Measurements from ENCODE around the gene NAA10.
A peak's percentile ranks its signal among the peaks of the same experiment; 100 is the strongest.

Gene NAA10

DNA sequence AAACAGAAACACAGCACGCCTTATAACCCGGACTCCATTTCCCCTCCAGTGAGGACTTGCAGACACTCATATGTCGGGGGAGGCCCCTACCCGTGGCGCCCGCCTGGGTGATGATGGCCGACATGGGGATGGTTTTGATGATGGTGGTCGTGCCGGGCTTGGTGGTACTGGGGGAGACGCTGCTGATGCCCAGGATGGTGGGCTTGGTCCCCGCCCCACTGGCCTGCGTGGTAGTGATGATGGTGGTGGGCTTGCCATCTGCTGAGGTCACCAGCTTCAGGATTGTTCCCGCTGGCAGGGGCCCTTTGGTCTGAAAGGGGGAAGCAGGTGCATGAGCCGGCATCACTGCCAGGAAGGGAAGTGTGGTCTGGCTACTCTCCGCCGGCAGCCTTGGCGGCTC, 22.4 kb upstream of the NAA10 start:
- no peak overlapping the region for H3K27ac ChIP-seq (ENCODE audit: poor library complexity, severe bottlenecking)
- DNase-seq (ENCODE audit: low spot score) (no peak), ATAC-seq (ENCODE audit: low read depth) (no peak)
- TF ChIP-seq, protein P1, sequence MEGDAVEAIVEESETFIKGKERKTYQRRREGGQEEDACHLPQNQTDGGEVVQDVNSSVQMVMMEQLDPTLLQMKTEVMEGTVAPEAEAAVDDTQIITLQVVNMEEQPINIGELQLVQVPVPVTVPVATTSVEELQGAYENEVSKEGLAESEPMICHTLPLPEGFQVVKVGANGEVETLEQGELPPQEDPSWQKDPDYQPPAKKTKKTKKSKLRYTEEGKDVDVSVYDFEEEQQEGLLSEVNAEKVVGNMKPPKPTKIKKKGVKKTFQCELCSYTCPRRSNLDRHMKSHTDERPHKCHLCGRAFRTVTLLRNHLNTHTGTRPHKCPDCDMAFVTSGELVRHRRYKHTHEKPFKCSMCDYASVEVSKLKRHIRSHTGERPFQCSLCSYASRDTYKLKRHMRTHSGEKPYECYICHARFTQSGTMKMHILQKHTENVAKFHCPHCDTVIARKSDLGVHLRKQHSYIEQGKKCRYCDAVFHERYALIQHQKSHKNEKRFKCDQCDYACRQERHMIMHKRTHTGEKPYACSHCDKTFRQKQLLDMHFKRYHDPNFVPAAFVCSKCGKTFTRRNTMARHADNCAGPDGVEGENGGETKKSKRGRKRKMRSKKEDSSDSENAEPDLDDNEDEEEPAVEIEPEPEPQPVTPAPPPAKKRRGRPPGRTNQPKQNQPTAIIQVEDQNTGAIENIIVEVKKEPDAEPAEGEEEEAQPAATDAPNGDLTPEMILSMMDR (IDR thresholded peaks at IDR 0.05; ENCODE audit: poor library complexity, severe bottlenecking) = no peak
- H3K36me3 ChIP-seq (ENCODE audit: low read depth) = peaks cover 63% of the 10 kb centered on the region
- H3K27me3 ChIP-seq (ENCODE audit: insufficient read depth, poor library complexity, severe bottlenecking) = no peaks in the 10 kb centered on the region
- no peak overlapping the region for H3K4me3 ChIP-seq (ENCODE audit: severe bottlenecking)
- no peaks in the 10 kb centered on the region for H3K9me3 ChIP-seq (ENCODE audit: severe bottlenecking)
- no peaks in the 10 kb centered on the region for H3K4me1 ChIP-seq (ENCODE audit: insufficient read depth, poor library complexity, severe bottlenecking)

GRCh38 chrX:153956044-153956907, 21.4 kb upstream of the NAA10 start:
- Histone ChIP-seq H3K4me3 (ENCODE audit: severe bottlenecking) (no peak overlapping the region), H3K27ac (ENCODE audit: poor library complexity, severe bottlenecking) (no peak overlapping the region), H3K4me1 (ENCODE audit: insufficient read depth, poor library complexity, severe bottlenecking) (no peaks in the 10 kb centered on the region), H3K9me3 (ENCODE audit: severe bottlenecking) (no peaks in the 10 kb centered on the region), H3K36me3 (ENCODE audit: low read depth) (peaks cover 63% of the 10 kb centered on the region), H3K27me3 (ENCODE audit: insufficient read depth, poor library complexity, severe bottlenecking) (no peaks in the 10 kb centered on the region)
- 0 out of 3 replicates have a peak, but pooled peaks have one; percentile 13 for ATAC-seq (ENCODE audit: low read depth)
- DNase-seq (ENCODE audit: low spot score) = no peak
- TF ChIP-seq, protein P1 (IDR thresholded peaks at IDR 0.05; ENCODE audit: poor library complexity, severe bottlenecking) = no peak

DNA sequence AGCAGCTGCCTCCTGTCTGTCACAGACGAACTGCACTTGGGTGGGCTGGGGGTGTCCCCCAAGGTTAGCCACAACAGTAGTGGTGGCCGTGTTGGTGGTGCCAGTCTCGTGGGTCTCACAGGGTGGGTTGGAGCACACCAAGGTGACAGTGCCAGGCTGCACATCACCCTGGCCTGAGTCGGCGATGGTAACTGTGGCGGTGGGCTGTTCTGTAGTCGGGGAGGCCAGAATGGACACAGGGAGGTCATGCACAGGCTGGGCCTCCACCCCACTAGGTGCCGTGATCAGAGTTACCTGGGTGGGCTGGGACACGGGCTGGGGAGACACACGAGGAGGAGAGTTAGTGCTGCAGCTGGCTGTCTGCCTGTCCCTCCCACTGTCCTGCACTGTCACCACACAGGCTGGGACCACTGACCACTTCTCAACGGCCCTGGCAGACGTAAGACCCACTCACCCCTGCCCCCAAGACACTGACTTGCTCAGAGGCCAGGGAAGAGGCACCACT, 20.4 kb upstream of the NAA10 start:
- ATAC-seq (ENCODE audit: low read depth) (no peak), DNase-seq (ENCODE audit: low spot score) (no peak)
- H3K4me1 ChIP-seq (ENCODE audit: insufficient read depth, poor library complexity, severe bottlenecking) = no peaks in the 10 kb centered on the region
- H3K4me3 ChIP-seq (ENCODE audit: severe bottlenecking) = no peak overlapping the region
- peaks cover 62% of the 10 kb centered on the region for H3K36me3 ChIP-seq (ENCODE audit: low read depth)
- H3K9me3 ChIP-seq (ENCODE audit: severe bottlenecking) = no peaks in the 10 kb centered on the region
- no peaks in the 10 kb centered on the region for H3K27me3 ChIP-seq (ENCODE audit: insufficient read depth, poor library complexity, severe bottlenecking)
- TF ChIP-seq, protein P1 (IDR thresholded peaks at IDR 0.05; ENCODE audit: poor library complexity, severe bottlenecking) = no peak
- no peak overlapping the region for H3K27ac ChIP-seq (ENCODE audit: poor library complexity, severe bottlenecking)

DNA sequence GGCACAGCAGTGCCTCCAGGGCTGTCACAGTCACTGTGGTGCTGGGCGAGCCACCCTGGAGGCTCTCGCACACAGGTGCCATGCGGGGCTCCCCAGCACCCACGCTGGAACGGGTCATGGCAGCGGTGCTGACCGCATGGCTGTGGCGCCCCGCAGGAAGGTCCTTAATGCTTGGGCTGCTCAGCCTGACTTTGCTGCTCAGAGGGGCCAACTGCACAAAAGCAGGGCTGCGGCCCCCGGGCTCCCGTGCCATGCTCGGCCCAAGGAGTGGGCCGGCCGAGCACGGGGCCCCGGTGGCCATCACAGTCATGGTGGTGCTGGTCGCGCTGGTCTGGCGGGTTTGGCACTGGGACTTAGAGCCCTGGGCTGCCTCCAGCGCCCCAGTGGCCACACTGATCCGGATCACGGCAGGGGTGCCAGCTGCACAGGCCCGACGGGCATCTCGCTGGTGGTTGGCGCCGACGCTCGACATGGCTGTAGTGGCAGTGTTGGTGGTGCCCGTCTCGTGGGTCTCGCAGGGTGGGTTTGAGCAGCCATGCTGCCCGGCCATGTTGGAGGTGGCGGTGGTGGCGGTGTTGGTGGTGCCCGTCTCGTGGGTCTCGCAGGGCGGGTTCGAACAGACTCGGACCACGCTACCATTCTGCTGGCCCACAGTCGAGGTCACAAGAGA, 19.9 kb upstream of the NAA10 start:
- no peaks in the 10 kb centered on the region for H3K9me3 ChIP-seq (ENCODE audit: severe bottlenecking)
- no peaks in the 10 kb centered on the region for H3K27me3 ChIP-seq (ENCODE audit: insufficient read depth, poor library complexity, severe bottlenecking)
- TF ChIP-seq, protein P1 (IDR thresholded peaks at IDR 0.05; ENCODE audit: poor library complexity, severe bottlenecking) = no peak
- no peaks in the 10 kb centered on the region for H3K4me1 ChIP-seq (ENCODE audit: insufficient read depth, poor library complexity, severe bottlenecking)
- H3K27ac ChIP-seq (ENCODE audit: poor library complexity, severe bottlenecking) = no peak overlapping the region
- DNase-seq (ENCODE audit: low spot score) (no peak), ATAC-seq (ENCODE audit: low read depth) (no peak)
- H3K4me3 ChIP-seq (ENCODE audit: severe bottlenecking) = no peak overlapping the region
- H3K36me3 ChIP-seq (ENCODE audit: low read depth) = peaks cover 64% of the 10 kb centered on the region

All from RWPE2 (cell line).